HL-60 (cell line): Measurements from ENCODE around the gene AMDHD2.

ENCODE experiments used
- POLR2AphosphoS5 ChIP-seq: IDR thresholded peaks from 2 replicates; pipeline ENCODE4 v1.6.1; 2012; ENCODE audit warnings: low read depth
- REST ChIP-seq: IDR thresholded peaks from 2 replicates; pipeline ENCODE4 v1.6.1; 2012; ENCODE audit warnings: low read depth; ENCODE audit not compliant: insufficient replicate concordance
- TF ChIP-seq, protein P1 (sequence below): IDR thresholded peaks from one replicate; pipeline ENCODE4 v1.5.1; 2011; ENCODE audit warnings: low read length, control low read depth, inconsistent platforms; ENCODE audit not compliant: insufficient read depth

- TF ChIP-seq, protein P1, sequence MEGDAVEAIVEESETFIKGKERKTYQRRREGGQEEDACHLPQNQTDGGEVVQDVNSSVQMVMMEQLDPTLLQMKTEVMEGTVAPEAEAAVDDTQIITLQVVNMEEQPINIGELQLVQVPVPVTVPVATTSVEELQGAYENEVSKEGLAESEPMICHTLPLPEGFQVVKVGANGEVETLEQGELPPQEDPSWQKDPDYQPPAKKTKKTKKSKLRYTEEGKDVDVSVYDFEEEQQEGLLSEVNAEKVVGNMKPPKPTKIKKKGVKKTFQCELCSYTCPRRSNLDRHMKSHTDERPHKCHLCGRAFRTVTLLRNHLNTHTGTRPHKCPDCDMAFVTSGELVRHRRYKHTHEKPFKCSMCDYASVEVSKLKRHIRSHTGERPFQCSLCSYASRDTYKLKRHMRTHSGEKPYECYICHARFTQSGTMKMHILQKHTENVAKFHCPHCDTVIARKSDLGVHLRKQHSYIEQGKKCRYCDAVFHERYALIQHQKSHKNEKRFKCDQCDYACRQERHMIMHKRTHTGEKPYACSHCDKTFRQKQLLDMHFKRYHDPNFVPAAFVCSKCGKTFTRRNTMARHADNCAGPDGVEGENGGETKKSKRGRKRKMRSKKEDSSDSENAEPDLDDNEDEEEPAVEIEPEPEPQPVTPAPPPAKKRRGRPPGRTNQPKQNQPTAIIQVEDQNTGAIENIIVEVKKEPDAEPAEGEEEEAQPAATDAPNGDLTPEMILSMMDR, result no peak
- no peak for TF ChIP-seq POLR2AphosphoS5
- no peak for TF ChIP-seq REST
Observed at GRCh38 chr16:2531371-2531695, 11.2 kb downstream of the AMDHD2 start, which contains the start of gene CEMP1.
